Keratinocyte (primary cell): ENCODE measurements around the gene ITGB6.

Source experiments
- CTCF ChIP-seq, 3 experiments: IDR thresholded peaks in 1 of 3; conservative IDR thresholded peaks in 1 of 3; optimal IDR thresholded peaks in 1 of 3; 2 replicates in 2 of 3; 3 replicates in 1 of 3; pipeline versions ENCODE3 to v1.5.1; 2011; ENCODE audit warnings: low read length in 3 of 3, mild to moderate bottlenecking in 3 of 3, moderate library complexity in 2 of 3, control low read depth in 1 of 3, inconsistent platforms in 1 of 3; ENCODE audit not compliant: insufficient read depth in 2 of 3; ENCODE audit errors: extremely low read depth in 1 of 3
- EZH2 ChIP-seq: IDR thresholded peaks from one replicate; pipeline ENCODE4 v1.6.1; 2012; ENCODE audit warnings: inconsistent platforms, mild to moderate bottlenecking, low read length, moderate library complexity

- TF ChIP-seq CTCF (optimal IDR thresholded peaks at IDR 0.05 in 1 of 3, IDR thresholded peaks at IDR 0.05 in 1 of 3, conservative IDR thresholded peaks at IDR 0.05 in 1 of 3; ENCODE audit: extremely low read depth in 1 of 3, insufficient read depth in 2 of 3, low read length in 3 of 3): no peak
- no peak for TF ChIP-seq EZH2
These were observed 849 bp upstream of the ITGB6 start for GRCh38 chr2:160200921-160201320.
